ENCODE measurements around the gene DACT1.

Gene DACT1

GRCh38 chr14:58677517-58677916 lies 39.8 kb downstream of the DACT1 start:
- ChIA-PET POLR2A (ENCODE audit: low non-redundant PET) (no interaction called here), CTCF (interaction anchor here (0.7 kb wide), 1 partner anchor 235 kb away, joined by 3 read pairs; no protein-coding TSS in a partner anchor)
- no peak overlapping the region for H3K27ac ChIP-seq
- no peak for DNase-seq (ENCODE audit: low spot score)
- TF ChIP-seq CTCF (conservative IDR thresholded peaks at IDR 0.05; ENCODE audit: low read depth) = no peak

GRCh38 chr14:58677996-58678395 lies 40.2 kb downstream of the DACT1 start:
- ChIA-PET POLR2A (ENCODE audit: low non-redundant PET) (no interaction called here), CTCF (interaction anchor here (0.7 kb wide), 1 partner anchor 1827 kb away, joined by 3 read pairs; no protein-coding TSS in a partner anchor)
- TF ChIP-seq CTCF (conservative IDR thresholded peaks at IDR 0.05; ENCODE audit: low read depth) = no peak
- peak; percentile 5 for DNase-seq (ENCODE audit: low spot score)
- H3K27ac ChIP-seq = no peak overlapping the region

GRCh38 chr14:58680698-58681097 lies 42.9 kb downstream of the DACT1 start:
- no peak overlapping the region for H3K27ac ChIP-seq
- DNase-seq (ENCODE audit: low spot score) = no peak
- no peak for TF ChIP-seq CTCF (conservative IDR thresholded peaks at IDR 0.05; ENCODE audit: low read depth)
- ChIA-PET CTCF (no interaction called here), POLR2A (ENCODE audit: low non-redundant PET) (no interaction called here)

GRCh38 chr14:58687232-58687795 lies 49.6 kb downstream of the DACT1 start:
- DNase-seq (ENCODE audit: low spot score) = no peak
- no peak for TF ChIP-seq CTCF (conservative IDR thresholded peaks at IDR 0.05; ENCODE audit: low read depth)
- H3K27ac ChIP-seq = no peak overlapping the region
- ChIA-PET POLR2A (ENCODE audit: low non-redundant PET) (no interaction called here), CTCF (interaction anchor here (0.7 kb wide), 1 partner anchor 924 kb away, joined by 3 read pairs; no protein-coding TSS in a partner anchor)

- POLR2A ChIA-PET (ENCODE audit: low non-redundant PET) = no interaction called here
- H3K27ac ChIP-seq = no peak overlapping the region
- no peak for DNase-seq (ENCODE audit: low spot score)
- TF ChIP-seq CTCF (conservative IDR thresholded peaks at IDR 0.05; ENCODE audit: low read depth) = no peak
- CTCF ChIA-PET = no interaction called here
Measured at GRCh38 chr14:58690801-58691516, 53.2 kb downstream of the DACT1 start.

GRCh38 chr14:58693048-58693447 lies 55.3 kb downstream of the DACT1 start:
- CTCF ChIA-PET = interaction anchor here (0.9 kb wide), 1 partner anchor 170 kb away, joined by 8 read pairs; no protein-coding TSS in a partner anchor

More at GRCh38 chr14:58693048-58693447, 55.3 kb downstream of the DACT1 start:
- no peak for TF ChIP-seq CTCF (conservative IDR thresholded peaks at IDR 0.05; ENCODE audit: low read depth)
- DNase-seq (ENCODE audit: low spot score) = no peak
- POLR2A ChIA-PET (ENCODE audit: low non-redundant PET) = no interaction called here
- no peak overlapping the region for H3K27ac ChIP-seq

All from RWPE1 (cell line).